GM23248 (cell line): ENCODE measurements around the gene RTN4R. TPM values are rescaled to one million over a fixed set of nuclear protein-coding genes. Genes with fewer than 3 reads are reported as not detected.

Experiments used
- DNase-seq: peaks from one replicate; pipeline ENCODE4 v3.0.0-alpha.2; 2015
- H2AFZ ChIP-seq: fragments of 200-600 bp; sonication (generic); 2 replicates; pipeline ENCODE4 v1.6.1; 2016; ENCODE audit warnings: antibody characterized with exemption
- H3F3A ChIP-seq: fragments of 200-600 bp; sonication (generic); 2 replicates; pipeline ENCODE4 v1.6.1; 2016; ENCODE audit warnings: mild to moderate bottlenecking, antibody characterized with exemption, mixed run types; ENCODE audit not compliant: insufficient read depth
- H3K27ac ChIP-seq: fragments of 200-600 bp; sonication (generic); 2 replicates; pipeline ENCODE4 v1.5.1; 2016; ENCODE audit warnings: mild to moderate bottlenecking
- H3K27me3 ChIP-seq: fragments of 200-600 bp; sonication (generic); replicated peaks from 2 replicates; pipeline ENCODE4 v1.6.1; 2016; ENCODE audit warnings: mild to moderate bottlenecking; ENCODE audit not compliant: insufficient read depth
- H3K36me3 ChIP-seq: fragments of 200-600 bp; sonication (generic); 2 replicates; pipeline ENCODE4 v1.6.1; 2016; ENCODE audit warnings: low read depth, mild to moderate bottlenecking
- H3K4me1 ChIP-seq: fragments of 200-600 bp; sonication (generic); 2 replicates; pipeline ENCODE4 v1.6.1; 2016; ENCODE audit warnings: mild to moderate bottlenecking; ENCODE audit not compliant: insufficient read depth
- H3K4me2 ChIP-seq: fragments of 200-600 bp; sonication (generic); one replicate; pipeline ENCODE4 v1.6.1; 2016; ENCODE audit warnings: mild to moderate bottlenecking; ENCODE audit not compliant: unreplicated experiment
- H3K4me3 ChIP-seq: fragments of 200-600 bp; sonication (generic); 2 replicates; pipeline ENCODE4 v1.5.1; 2016; ENCODE audit warnings: mild to moderate bottlenecking
- H3K79me2 ChIP-seq: fragments of 200-600 bp; sonication (generic); 2 replicates; pipeline ENCODE4 v1.6.1; 2016; ENCODE audit warnings: mild to moderate bottlenecking; ENCODE audit not compliant: insufficient read depth
- H3K9ac ChIP-seq: fragments of 200-600 bp; sonication (generic); 2 replicates; pipeline ENCODE4 v1.6.1; 2016; ENCODE audit warnings: mild to moderate bottlenecking
- H3K9me2 ChIP-seq: fragments of 200-600 bp; sonication (generic); 2 replicates; pipeline ENCODE4 v1.6.1; 2016; ENCODE audit warnings: mixed run types, mild to moderate bottlenecking, moderate library complexity; ENCODE audit not compliant: insufficient read depth
- H3K9me3 ChIP-seq: fragments of 200-600 bp; sonication (generic); one replicate; pipeline ENCODE4 v1.6.1; 2017; ENCODE audit warnings: low read depth
- H4K20me1 ChIP-seq: fragments of 200-600 bp; sonication (generic); 2 replicates; pipeline ENCODE4 v1.6.0; 2016; ENCODE audit not compliant: insufficient read depth
- EZH2 ChIP-seq: fragments of 200-600 bp; sonication (generic); IDR thresholded peaks from 2 replicates; pipeline ENCODE4 v1.6.1; 2018; ENCODE audit warnings: antibody characterized with exemption, mild to moderate bottlenecking; ENCODE audit not compliant: insufficient read depth, poor library complexity, severe bottlenecking
- EZH2phosphoT487 ChIP-seq: fragments of 200-600 bp; sonication (generic); IDR thresholded peaks from 2 replicates; pipeline ENCODE4 v1.6.1; 2018; ENCODE audit warnings: antibody characterized with exemption, moderate library complexity, mild to moderate bottlenecking, low read depth; ENCODE audit not compliant: insufficient read depth
- WGBS, 2 experiments: methylation state at CpG; one replicate each; pipeline ENCODE4 v1.1.6; 2015 to 2017; ENCODE audit warnings: low lambda C conversion rate in 2 of 2, low coverage in 1 of 2; ENCODE audit errors: missing lambda C conversion rate in 2 of 2; 5-methylcytosine and 5-hydroxymethylcytosine counted together
- in situ Hi-C: fragments of 300-500 bp; cut with MboI; formaldehyde crosslinking; loops from 2 replicates; pipeline ENCODE4 v1.15.0; 2020
- polyA plus RNA-seq: library from polyadenylated mRNA; unstranded; fragments of >200 nt; fragmentation: Nextera tagmentation; extraction: Ambion mirVana; gene quantifications from 2 replicates; pipeline ENCODE4 v1.2.1, GENCODE V29; 2016
- total RNA-seq: library from RNA; depleted of rRNA; stranded (reverse); fragments of >200 nt; shearing (Covaris generic); gene quantifications from 2 replicates; pipeline ENCODE4 v1.2.3, GENCODE V29; 2014

Gene RTN4R
- total and polyA plus RNA-seq, 2 experiments from 2014 or later: 0.25 TPM; not detected in 1

DNA sequence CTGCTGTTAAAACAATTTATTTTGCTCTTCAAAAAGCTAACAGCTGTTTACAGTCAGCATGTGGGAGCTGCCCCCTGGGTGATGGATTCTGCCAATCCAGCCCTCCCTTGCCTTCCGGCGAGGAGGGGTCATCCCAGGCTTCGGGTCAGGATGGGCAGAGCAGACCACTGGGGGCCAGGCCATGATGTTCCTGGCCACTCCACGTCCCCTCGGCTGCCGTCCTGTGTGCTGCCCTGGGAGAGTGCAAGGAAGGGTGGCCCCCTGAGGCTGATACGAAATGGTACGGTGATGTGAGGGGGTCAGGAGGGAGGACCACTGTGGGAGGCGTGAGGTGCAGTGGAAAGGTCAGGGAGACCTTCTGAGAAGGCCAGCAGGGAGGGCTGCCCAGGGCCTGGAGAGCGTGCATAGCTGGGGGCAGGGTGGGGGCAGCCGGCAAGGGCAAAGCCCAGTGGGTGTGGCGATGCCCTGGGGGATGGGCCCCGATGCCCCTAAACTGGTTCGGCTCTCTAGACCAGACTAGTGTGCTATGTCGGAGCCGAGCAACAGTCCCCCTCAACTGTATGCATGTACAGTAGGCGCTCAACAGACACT, 41.3 kb downstream of the RTN4R start:
- no peak for DNase-seq
- no peaks in the 10 kb centered on the region for H3F3A ChIP-seq
- no peak for TF ChIP-seq EZH2
- no peak for TF ChIP-seq EZH2phosphoT487
- no peak overlapping the region for H3K4me2 ChIP-seq
- H3K36me3 ChIP-seq: no peaks in the 10 kb centered on the region
- H3K79me2 ChIP-seq: no peaks in the 10 kb centered on the region
- H3K9me2 ChIP-seq: no peaks in the 10 kb centered on the region
- no peak overlapping the region for H3K9ac ChIP-seq
- H3K9me3 ChIP-seq: no peaks in the 10 kb centered on the region
- H3K27me3 ChIP-seq: peaks cover 2% of the 10 kb centered on the region; the same call in 1 of the 2 replicates
- no peak overlapping the region for H3K27ac ChIP-seq
- no peaks in the 10 kb centered on the region for H4K20me1 ChIP-seq
- no peak overlapping the region for H2AFZ ChIP-seq
- WGBS, 2 experiments: 53 to 55% methylated on average over 16 to 17 of the region's 17 CpGs
- no peak overlapping the region for H3K4me3 ChIP-seq
- in situ Hi-C loops: no loop called here
- no peaks in the 10 kb centered on the region for H3K4me1 ChIP-seq

- H3K36me3 ChIP-seq: no peaks in the 10 kb centered on the region
- H3K9ac ChIP-seq: no peak overlapping the region
- H3K9me2 ChIP-seq: no peaks in the 10 kb centered on the region
- no peak overlapping the region for H3K4me2 ChIP-seq
- no peaks in the 10 kb centered on the region for H3K9me3 ChIP-seq
- H3K27ac ChIP-seq: no peak overlapping the region
- no peak overlapping the region for H3K4me3 ChIP-seq
- peaks cover 2% of the 10 kb centered on the region; the same call in 1 of the 2 replicates for H3K27me3 ChIP-seq
- no peak overlapping the region for H2AFZ ChIP-seq
- WGBS, 2 experiments: 53 to 65% methylated on average over 9 to 13 of the region's 14 CpGs
- no peaks in the 10 kb centered on the region for H4K20me1 ChIP-seq
- H3K4me1 ChIP-seq: no peaks in the 10 kb centered on the region
- in situ Hi-C loops: no loop called here
- H3K79me2 ChIP-seq: no peaks in the 10 kb centered on the region
- TF ChIP-seq EZH2phosphoT487 (no peak), EZH2 (no peak)
- DNase-seq: no peak
- no peaks in the 10 kb centered on the region for H3F3A ChIP-seq
Observed at GRCh38 chr22:20226077-20226716, 41.9 kb downstream of the RTN4R start.

- in situ Hi-C loops: no loop called here
- no peak overlapping the region for H3K27ac ChIP-seq
- no peaks in the 10 kb centered on the region for H3K79me2 ChIP-seq
- WGBS, 2 experiments: 68 to 80% methylated on average over 2 of the region's 2 CpGs
- TF ChIP-seq EZH2 (no peak), EZH2phosphoT487 (no peak)
- H3K36me3 ChIP-seq: no peaks in the 10 kb centered on the region
- H3K4me3 ChIP-seq: no peak overlapping the region
- peaks cover 2% of the 10 kb centered on the region; the same call in 1 of the 2 replicates for H3K27me3 ChIP-seq
- no peak for DNase-seq
- no peak overlapping the region for H3K9ac ChIP-seq
- H3K9me3 ChIP-seq: no peaks in the 10 kb centered on the region
- no peak overlapping the region for H3K4me2 ChIP-seq
- no peaks in the 10 kb centered on the region for H3F3A ChIP-seq
- H3K9me2 ChIP-seq: no peaks in the 10 kb centered on the region
- H4K20me1 ChIP-seq: no peaks in the 10 kb centered on the region
- no peak overlapping the region for H2AFZ ChIP-seq
- no peaks in the 10 kb centered on the region for H3K4me1 ChIP-seq
Observed at GRCh38 chr22:20225693-20225966, 42.5 kb downstream of the RTN4R start.

- Histone ChIP-seq H3K27ac (no peak overlapping the region), H3K4me3 (no peak overlapping the region), H3K4me2 (no peak overlapping the region), H3K36me3 (no peaks in the 10 kb centered on the region), H3K27me3 (peaks cover 2% of the 10 kb centered on the region; the same call in 1 of the 2 replicates), H4K20me1 (no peaks in the 10 kb centered on the region), H3K9ac (no peak overlapping the region), H3K9me2 (no peaks in the 10 kb centered on the region), H3K4me1 (no peaks in the 10 kb centered on the region), H3K79me2 (no peaks in the 10 kb centered on the region), H3F3A (no peaks in the 10 kb centered on the region), H2AFZ (no peak overlapping the region), H3K9me3 (no peaks in the 10 kb centered on the region)
- no peak for DNase-seq
- TF ChIP-seq EZH2 (no peak), EZH2phosphoT487 (no peak)
- in situ Hi-C loops: no loop called here
- 54 to 64% methylated on average over 18 of the region's 18 CpGs for WGBS, 2 experiments
Observed at GRCh38 chr22:20224917-20225692, 43.0 kb downstream of the RTN4R start.
